Measurements from ENCODE around the gene JARID2. TPM values are rescaled to one million over a fixed set of nuclear protein-coding genes. Genes with fewer than 3 reads are reported as not detected.

The JARID2 gene
- total RNA-seq, 2 experiments from 2014 or later: 25.4 to 25.5 TPM

GRCh38 chr6:15416932-15417509, 171.2 kb downstream of the JARID2 start:
- Mint-ChIP-seq H3K9me3 (peaks cover 20% of the 10 kb centered on the region), H3K27ac (peak overlapping the region; percentile 80), H3K36me3 (ENCODE audit: low read depth) (peaks cover 62% of the 10 kb centered on the region), H3K4me1 (ENCODE audit: low read depth) (peaks cover 54% of the 10 kb centered on the region), H3K4me3 (no peak overlapping the region), H3K27me3 (no peaks in the 10 kb centered on the region)
- ChIA-PET POLR2A (no interaction called here), CTCF (interaction anchor here (1.5 kb wide), 1 partner anchor 12 kb away, joined by 3 read pairs; no protein-coding TSS in a partner anchor)
- no peak for ATAC-seq
- no peak for DNase-seq
- intact Hi-C loops (cut with micrococcal nuclease): no loop called here
- TF ChIP-seq CTCF (IDR thresholded peaks at IDR 0.05): no peak

- DNase-seq (peak; percentile 78), ATAC-seq (peak; percentile 73)
- H3K4me1 Mint-ChIP-seq (ENCODE audit: low read depth): peaks cover 54% of the 10 kb centered on the region
- intact Hi-C loops (cut with micrococcal nuclease): no loop called here
- TF ChIP-seq CTCF (IDR thresholded peaks at IDR 0.05): no peak
- POLR2A ChIA-PET: no interaction called here
- H3K27ac Mint-ChIP-seq: peak overlapping the region; percentile 80
- CTCF ChIA-PET: interaction anchor here (1.5 kb wide), 1 partner anchor 13 kb away, joined by 3 read pairs; no protein-coding TSS in a partner anchor
- H3K4me3 Mint-ChIP-seq: no peak overlapping the region
- no peaks in the 10 kb centered on the region for H3K27me3 Mint-ChIP-seq
- H3K9me3 Mint-ChIP-seq: peaks cover 20% of the 10 kb centered on the region
- peaks cover 61% of the 10 kb centered on the region for H3K36me3 Mint-ChIP-seq (ENCODE audit: low read depth)
These were observed 171.9 kb downstream of the JARID2 start for GRCh38 chr6:15417811-15418210.

GRCh38 chr6:15419493-15419892, 173.6 kb downstream of the JARID2 start:
- peaks cover 50% of the 10 kb centered on the region for H3K4me1 Mint-ChIP-seq (ENCODE audit: low read depth)
- TF ChIP-seq CTCF (IDR thresholded peaks at IDR 0.05): no peak
- peaks cover 20% of the 10 kb centered on the region for H3K9me3 Mint-ChIP-seq
- H3K36me3 Mint-ChIP-seq (ENCODE audit: low read depth): peaks cover 67% of the 10 kb centered on the region
- no peak overlapping the region for H3K4me3 Mint-ChIP-seq
- H3K27me3 Mint-ChIP-seq: no peaks in the 10 kb centered on the region
- POLR2A ChIA-PET: no interaction called here
- intact Hi-C loops (cut with micrococcal nuclease): no loop called here
- no peak overlapping the region for H3K27ac Mint-ChIP-seq
- DNase-seq: no peak
- CTCF ChIA-PET: interaction anchor here (0.7 to 4.5 kb wide), 3 partner anchors 12 to 112 kb away, joined by 3 to 31 read pairs (median 3); no protein-coding TSS in a partner anchor
- ATAC-seq: no peak

DNA sequence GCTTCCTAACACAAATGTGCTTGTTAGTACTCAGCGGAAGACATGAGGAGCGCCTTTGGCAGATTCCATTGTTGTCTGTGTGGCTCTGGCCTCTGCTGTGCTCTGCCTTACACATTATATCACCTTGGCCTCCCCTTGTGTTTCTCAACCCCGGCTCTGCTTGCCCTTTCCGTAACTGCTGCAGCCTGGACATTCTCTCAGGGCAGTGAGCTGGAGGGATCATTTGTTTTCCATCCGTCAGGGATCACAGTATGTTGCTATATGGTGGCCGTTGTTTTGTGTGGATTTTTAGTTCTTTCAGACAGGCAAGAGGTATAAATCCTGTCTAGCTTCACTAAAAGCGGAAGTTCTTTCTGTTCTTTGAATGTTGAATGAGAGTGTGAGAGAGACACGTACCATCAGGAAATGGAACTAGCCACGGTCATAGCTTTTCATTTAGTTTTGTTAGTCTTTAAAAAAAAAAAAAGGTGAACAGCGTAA, 175.1 kb downstream of the JARID2 start:
- ATAC-seq (peak; percentile 49), DNase-seq (no peak)
- Mint-ChIP-seq H3K4me3 (peak overlapping the region; percentile 57), H3K27ac (peak overlapping the region; percentile 95), H3K36me3 (ENCODE audit: low read depth) (peaks cover 70% of the 10 kb centered on the region), H3K27me3 (no peaks in the 10 kb centered on the region), H3K4me1 (ENCODE audit: low read depth) (peaks cover 56% of the 10 kb centered on the region), H3K9me3 (peaks cover 20% of the 10 kb centered on the region)
- TF ChIP-seq CTCF (IDR thresholded peaks at IDR 0.05): no peak
- ChIA-PET POLR2A (interaction anchor here (0.7 to 2.8 kb wide), 4 partner anchors 11 to 16 kb away, joined by 3 to 16 read pairs (median 10); no protein-coding TSS in a partner anchor), CTCF (interaction anchor here (0.9 to 4.5 kb wide), 9 partner anchors 9 to 174 kb away, joined by 3 to 31 read pairs (median 6); no protein-coding TSS in a partner anchor)
- intact Hi-C loops (cut with micrococcal nuclease): no loop called here
